HepG2 (cell line): ENCODE measurements around the gene RPL36. TPM values are rescaled to one million over a fixed set of nuclear protein-coding genes. Genes with fewer than 3 reads are reported as not detected.

Source experiments
- BORCS8-MEF2B ChIP-seq: sonication (generic); formaldehyde crosslinking; IDR thresholded peaks from 2 replicates; pipeline ENCODE4 v1.8.0; 2022; ENCODE audit warnings: mild to moderate bottlenecking, missing genetic modification reagents
- KAT8 ChIP-seq: IDR thresholded peaks from 2 replicates; pipeline ENCODE4 v1.6.1; 2016; ENCODE audit warnings: missing genetic modification reagents, missing compliant biosample characterization
- PITX1 ChIP-seq: sonication (generic); formaldehyde crosslinking; IDR thresholded peaks from 2 replicates; pipeline ENCODE4 v1.5.1; 2020; ENCODE audit warnings: mild to moderate bottlenecking, missing genetic modification reagents
- RBFOX2 ChIP-seq: fragments of 200-400 bp; formaldehyde crosslinking; IDR thresholded peaks from 2 replicates; pipeline ENCODE4 v1.6.1; 2017; ENCODE audit warnings: low read depth, mild to moderate bottlenecking, low read length
- RBM39 ChIP-seq: fragments of 200-400 bp; formaldehyde crosslinking; IDR thresholded peaks from one replicate; pipeline ENCODE4 v1.6.1; 2018; ENCODE audit warnings: antibody characterized with exemption, mild to moderate bottlenecking, low read depth, low read length; ENCODE audit not compliant: poor library complexity, severe bottlenecking
- SRY ChIP-seq: sonication (generic); formaldehyde crosslinking; IDR thresholded peaks from 2 replicates; pipeline ENCODE4 v1.8.0; 2022; ENCODE audit warnings: mild to moderate bottlenecking, missing genetic modification reagents
- TGIF2 ChIP-seq: IDR thresholded peaks from 2 replicates; pipeline ENCODE4 v1.6.1; 2016; ENCODE audit warnings: control low read depth, missing compliant biosample characterization
- ZNF350 ChIP-seq: sonication (generic); formaldehyde crosslinking; IDR thresholded peaks from 2 replicates; pipeline ENCODE4 v1.4.0; 2020; ENCODE audit warnings: mild to moderate bottlenecking, low read depth, missing genetic modification reagents, borderline replicate concordance
- ZNF44 ChIP-seq: sonication (generic); formaldehyde crosslinking; IDR thresholded peaks from 2 replicates; pipeline ENCODE4 v1.5.1; 2020; ENCODE audit warnings: mild to moderate bottlenecking, missing genetic modification reagents
- ZNF510 ChIP-seq: sonication (generic); formaldehyde crosslinking; IDR thresholded peaks from 2 replicates; pipeline ENCODE4 v1.4.0; 2020; ENCODE audit warnings: low read depth, mild to moderate bottlenecking, missing genetic modification reagents
- ZNF572 ChIP-seq: sonication (generic); formaldehyde crosslinking; IDR thresholded peaks from 2 replicates; pipeline ENCODE4 v1.5.1; 2020; ENCODE audit warnings: mild to moderate bottlenecking, missing genetic modification reagents
- ZNF614 ChIP-seq: IDR thresholded peaks from 2 replicates; pipeline ENCODE4 v1.6.1; 2018; ENCODE audit warnings: missing biosample characterization, missing genetic modification reagents, inconsistent platforms, borderline replicate concordance
- polyA plus RNA-seq, 8 experiments: library from polyadenylated mRNA; depleted of rRNA in 3 of 8; stranded (reverse) in 7 of 8; unstranded in 1 of 8; fragments of >200 nt; fragmentation: Illumina TruSeq in 4 of 8; extraction: Trizol in 4 of 8; gene quantifications; 2 replicates each; pipeline versions ENCODE4 v1.2.1 to v1.2.3, GENCODE V29; 2011 to 2016; ENCODE audit warnings: low read depth in 4 of 8, missing spikeins in 1 of 8, mixed read lengths in 1 of 8; ENCODE audit not compliant: insufficient read depth in 1 of 8
- total RNA-seq, 5 experiments: library from RNA; depleted of rRNA; stranded (reverse); fragments of >200 nt; fragmentation: Illumina TruSeq; extraction: Trizol; gene quantifications; 2 replicates each; pipeline ENCODE4 v1.2.3, GENCODE V29; 2016; ENCODE audit warnings: low read depth in 1 of 5
- TF ChIP-seq, protein P1 (sequence below), 2 experiments: sonication (generic) in 1 of 2; formaldehyde crosslinking in 1 of 2; IDR thresholded peaks; 2 replicates each; pipeline versions ENCODE4 v1.6.1 to v1.9.0; 2014 to 2022; ENCODE audit warnings: antibody characterized with exemption in 1 of 2, borderline replicate concordance in 1 of 2, inconsistent platforms in 1 of 2, low read depth in 1 of 2, missing genetic modification reagents in 1 of 2
- TF ChIP-seq, protein P2 (sequence below): sonication (generic); formaldehyde crosslinking; IDR thresholded peaks from 2 replicates; pipeline ENCODE4 v1.8.1; 2023; ENCODE audit warnings: missing genetic modification reagents, inconsistent platforms, borderline replicate concordance
- TF ChIP-seq, protein P3 (sequence below): sonication (generic); formaldehyde crosslinking; IDR thresholded peaks from 2 replicates; pipeline ENCODE4 v1.4.0; 2020; ENCODE audit warnings: missing genetic modification reagents
- TF ChIP-seq, protein P4 (sequence below): sonication (generic); formaldehyde crosslinking; IDR thresholded peaks from 2 replicates; pipeline ENCODE4 v1.8.1; 2023; ENCODE audit warnings: mild to moderate bottlenecking, inconsistent platforms, moderate library complexity, missing genetic modification reagents, borderline replicate concordance

Gene RPL36
- total and polyA plus RNA-seq, 2 of the 13 experiments (the other 11 are each of a cell fraction or from before 2014, with no cell fraction given) = 706 to 740 TPM

DNA sequence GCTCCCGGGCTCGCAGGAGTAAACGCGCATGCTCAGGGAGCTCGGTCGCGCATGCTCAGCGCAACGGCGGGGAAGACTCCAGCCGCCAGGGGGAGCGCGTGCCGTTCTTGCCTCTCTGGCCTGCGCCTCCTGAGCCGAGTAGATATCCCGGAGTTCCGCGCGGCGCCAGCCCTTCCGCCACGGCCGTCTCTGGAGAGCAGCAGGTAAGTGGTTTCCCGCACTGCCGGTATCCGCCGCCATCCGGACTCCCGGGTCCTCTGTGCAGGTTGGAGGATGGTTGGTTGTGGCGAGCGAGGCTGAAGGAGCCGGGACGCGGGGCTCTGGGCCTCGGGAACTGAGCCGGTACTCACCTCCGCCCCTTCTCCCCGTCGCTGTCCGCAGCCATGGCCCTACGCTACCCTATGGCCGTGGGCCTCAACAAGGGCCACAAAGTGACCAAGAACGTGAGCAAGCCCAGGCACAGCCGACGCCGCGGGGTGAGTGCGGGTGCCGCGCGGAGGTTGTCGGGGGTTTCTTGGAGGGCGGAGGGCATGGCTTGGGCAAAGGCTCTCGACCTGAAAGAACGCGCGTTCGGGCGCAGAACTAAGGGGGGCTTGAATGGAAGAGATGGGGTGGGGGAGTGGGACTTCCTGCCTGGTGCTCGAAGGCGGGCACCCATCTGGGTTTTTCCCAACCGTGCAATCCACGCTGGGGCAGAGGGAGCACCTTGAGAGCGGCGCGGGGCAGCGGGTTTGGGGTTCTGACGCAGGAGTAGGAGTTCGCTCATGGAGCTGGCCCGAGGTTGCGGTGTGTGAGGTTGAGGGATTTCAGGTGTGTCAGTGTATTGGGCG is at the start of gene RPL36 (continued):
- TF ChIP-seq, protein P1, sequence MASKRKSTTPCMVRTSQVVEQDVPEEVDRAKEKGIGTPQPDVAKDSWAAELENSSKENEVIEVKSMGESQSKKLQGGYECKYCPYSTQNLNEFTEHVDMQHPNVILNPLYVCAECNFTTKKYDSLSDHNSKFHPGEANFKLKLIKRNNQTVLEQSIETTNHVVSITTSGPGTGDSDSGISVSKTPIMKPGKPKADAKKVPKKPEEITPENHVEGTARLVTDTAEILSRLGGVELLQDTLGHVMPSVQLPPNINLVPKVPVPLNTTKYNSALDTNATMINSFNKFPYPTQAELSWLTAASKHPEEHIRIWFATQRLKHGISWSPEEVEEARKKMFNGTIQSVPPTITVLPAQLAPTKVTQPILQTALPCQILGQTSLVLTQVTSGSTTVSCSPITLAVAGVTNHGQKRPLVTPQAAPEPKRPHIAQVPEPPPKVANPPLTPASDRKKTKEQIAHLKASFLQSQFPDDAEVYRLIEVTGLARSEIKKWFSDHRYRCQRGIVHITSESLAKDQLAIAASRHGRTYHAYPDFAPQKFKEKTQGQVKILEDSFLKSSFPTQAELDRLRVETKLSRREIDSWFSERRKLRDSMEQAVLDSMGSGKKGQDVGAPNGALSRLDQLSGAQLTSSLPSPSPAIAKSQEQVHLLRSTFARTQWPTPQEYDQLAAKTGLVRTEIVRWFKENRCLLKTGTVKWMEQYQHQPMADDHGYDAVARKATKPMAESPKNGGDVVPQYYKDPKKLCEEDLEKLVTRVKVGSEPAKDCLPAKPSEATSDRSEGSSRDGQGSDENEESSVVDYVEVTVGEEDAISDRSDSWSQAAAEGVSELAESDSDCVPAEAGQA (IDR thresholded peaks at IDR 0.05; ENCODE audit: low read depth) = peak; percentile 66
- TF ChIP-seq, protein P1 (CRISPR knock-in tag; IDR thresholded peaks at IDR 0.05; ENCODE audit: borderline replicate concordance) = no peak
- peak; percentile 67 for TF ChIP-seq BORCS8-MEF2B (CRISPR knock-in tag)
- TF ChIP-seq, protein P2, sequence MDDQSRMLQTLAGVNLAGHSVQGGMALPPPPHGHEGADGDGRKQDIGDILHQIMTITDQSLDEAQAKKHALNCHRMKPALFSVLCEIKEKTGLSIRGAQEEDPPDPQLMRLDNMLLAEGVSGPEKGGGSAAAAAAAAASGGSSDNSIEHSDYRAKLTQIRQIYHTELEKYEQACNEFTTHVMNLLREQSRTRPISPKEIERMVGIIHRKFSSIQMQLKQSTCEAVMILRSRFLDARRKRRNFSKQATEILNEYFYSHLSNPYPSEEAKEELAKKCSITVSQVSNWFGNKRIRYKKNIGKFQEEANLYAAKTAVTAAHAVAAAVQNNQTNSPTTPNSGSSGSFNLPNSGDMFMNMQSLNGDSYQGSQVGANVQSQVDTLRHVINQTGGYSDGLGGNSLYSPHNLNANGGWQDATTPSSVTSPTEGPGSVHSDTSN (CRISPR knock-in tag) = no peak
- TF ChIP-seq TGIF2 = no peak; the same call in 1 of the 2 replicates
- TF ChIP-seq, protein P3, sequence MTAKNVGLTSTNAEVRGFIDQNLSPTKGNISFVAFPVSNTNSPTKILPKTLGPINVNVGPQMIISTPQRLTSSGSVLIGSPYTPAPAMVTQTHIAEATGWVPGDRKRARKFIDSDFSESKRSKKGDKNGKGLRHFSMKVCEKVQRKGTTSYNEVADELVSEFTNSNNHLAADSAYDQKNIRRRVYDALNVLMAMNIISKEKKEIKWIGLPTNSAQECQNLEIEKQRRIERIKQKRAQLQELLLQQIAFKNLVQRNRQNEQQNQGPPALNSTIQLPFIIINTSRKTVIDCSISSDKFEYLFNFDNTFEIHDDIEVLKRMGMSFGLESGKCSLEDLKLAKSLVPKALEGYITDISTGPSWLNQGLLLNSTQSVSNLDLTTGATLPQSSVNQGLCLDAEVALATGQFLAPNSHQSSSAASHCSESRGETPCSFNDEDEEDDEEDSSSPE (CRISPR knock-in tag) = peak; percentile 29; the same call in 1 of the 2 replicates
- peak; percentile 100 for TF ChIP-seq RBFOX2
- peak; percentile 94 for TF ChIP-seq ZNF350 (CRISPR knock-in tag)
- TF ChIP-seq ZNF614 = peak; percentile 79; the same call in 1 of the 2 replicates
- TF ChIP-seq PITX1 (CRISPR knock-in tag) = peak; percentile 44
- TF ChIP-seq, protein P4, sequence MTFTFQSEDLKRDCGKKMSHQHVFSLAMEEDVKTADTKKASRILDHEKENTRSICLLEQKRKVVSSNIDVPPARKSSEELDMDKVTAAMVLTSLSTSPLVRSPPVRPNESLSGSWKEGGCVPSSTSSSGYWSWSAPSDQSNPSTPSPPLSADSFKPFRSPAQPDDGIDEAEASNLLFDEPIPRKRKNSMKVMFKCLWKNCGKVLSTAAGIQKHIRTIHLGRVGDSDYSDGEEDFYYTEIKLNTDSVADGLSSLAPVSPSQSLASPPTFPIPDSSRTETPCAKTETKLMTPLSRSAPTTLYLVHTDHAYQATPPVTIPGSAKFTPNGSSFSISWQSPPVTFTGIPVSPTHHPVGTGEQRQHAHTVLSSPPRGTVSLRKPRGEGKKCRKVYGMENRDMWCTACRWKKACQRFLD (CRISPR knock-in tag) = peak; percentile 78; the same call in 1 of the 2 replicates
- 0 out of 2 replicates have a peak, but pooled peaks have one; percentile 51 for TF ChIP-seq ZNF572 (CRISPR knock-in tag)
- peak; percentile 67; the same call in 1 of the 2 replicates for TF ChIP-seq ZNF510 (CRISPR knock-in tag)
- peak; percentile 94 for TF ChIP-seq KAT8 (CRISPR knock-in tag)
- TF ChIP-seq RBM39 = peak; percentile 98
- peak; percentile 84 for TF ChIP-seq SRY
- TF ChIP-seq ZNF44 (CRISPR knock-in tag) = peak; percentile 54
